K562 (cell line): ENCODE data around the gene HYAL1. TPM values are rescaled to one million over a fixed set of nuclear protein-coding genes. Genes with fewer than 3 reads are reported as not detected.
"Not testable (repeated sequence)": the region's sequence is repeated elsewhere in the genome, so short reads cannot be mapped to it uniquely, and the experiment has no call there.

Source experiments
- ATAC-seq: fragments of 200-7000 bp; cut with Tn5 transposase; 3 replicates; pipeline ENCODE4 v1.9.1; 2020; ENCODE audit warnings: moderate library complexity
- BruUV-seq: library from RNA; stranded (reverse); fragments of 400-500 nt; replicated peaks from 2 replicates; lab custom pipeline; 2021; lab: Mats Ljungman, UMichigan
- CTCF ChIA-PET: fragments of 300-600 bp; formaldehyde crosslinking; extraction: SDS; loops from one replicate; lab custom pipeline; 2021; ENCODE audit warnings: low intra/inter-chr PET ratio; lab: Yijun Ruan, JAX
- POLR2A ChIA-PET: fragments of 300-600, 350-650 bp; sonication (Branson Sonifier 250); formaldehyde crosslinking; extraction: SDS; loops from one replicate; lab custom pipeline; 2021; ENCODE audit warnings: antibody characterized with exemption, inconsistent platforms; lab: Yijun Ruan, JAX
- DNase-seq, 4 experiments: peaks; one replicate each; pipeline versions ENCODE4 v3.0.0 to v3.0.0-alpha.2; 2011 to 2018; ENCODE audit warnings: low spot score in 3 of 4, mixed read lengths in 3 of 4; ENCODE audit errors: extremely low read depth in 1 of 4
- FAIRE-seq: peaks from 2 replicates; lab custom pipeline; 2011; peaks lifted over from hg19 to GRCh38; lab: Jason Lieb, UNC
- H2AFZ ChIP-seq: 2 replicates; pipeline ENCODE4 v1.6.0; 2011; ENCODE audit warnings: low read depth, low read length, control low read depth, inconsistent platforms
- H3K27ac ChIP-seq: fragments of 200-600 bp; 3 replicates; pipeline ENCODE4 v1.8.0; 2011; ENCODE audit warnings: low read depth, mild to moderate bottlenecking, control low read depth, inconsistent platforms, low read length, moderate library complexity, mixed read lengths; ENCODE audit errors: extremely low read depth
- H3K27me3 ChIP-seq, 2 experiments: fragments of 300-600 bp in 1 of 2; 2 replicates in 1 of 2; 3 replicates in 1 of 2; pipeline versions ENCODE4 v1.6.0 to v1.8.0; 2011; ENCODE audit warnings: inconsistent platforms in 2 of 2, low read length in 2 of 2, mild to moderate bottlenecking in 1 of 2, mixed read lengths in 1 of 2, moderate library complexity in 1 of 2; ENCODE audit not compliant: control insufficient read depth in 2 of 2, insufficient read depth in 2 of 2
- H3K36me3 ChIP-seq: fragments of 300-600 bp; 3 replicates; pipeline ENCODE4 v1.8.0; 2011; ENCODE audit warnings: mild to moderate bottlenecking, low read length, inconsistent platforms; ENCODE audit not compliant: control insufficient read depth, insufficient read depth
- H3K4me1 ChIP-seq, 2 experiments: fragments of 200-600 bp in 1 of 2; replicated peaks in 1 of 2; 2 replicates in 1 of 2; 3 replicates in 1 of 2; pipeline versions ENCODE4 v1.5.1 to v1.8.0; 2011; ENCODE audit warnings: inconsistent platforms in 2 of 2, low read length in 2 of 2, mild to moderate bottlenecking in 1 of 2, mixed read lengths in 1 of 2, moderate library complexity in 1 of 2; ENCODE audit not compliant: control insufficient read depth in 2 of 2, insufficient read depth in 2 of 2
- H3K4me2 ChIP-seq: 2 replicates; pipeline ENCODE4 v1.6.1; 2011; ENCODE audit warnings: low read length, control low read depth, inconsistent platforms, mixed read lengths; ENCODE audit not compliant: insufficient read depth
- H3K4me3 ChIP-seq: fragments of 200-600 bp; sonication (generic), shearing (Covaris generic); 2 replicates; pipeline ENCODE4 v1.5.1; 2016; ENCODE audit warnings: control low read depth, inconsistent platforms
- H3K79me2 ChIP-seq: fragments of 200-600 bp; 3 replicates; pipeline ENCODE4 v1.8.0; 2011; ENCODE audit warnings: low read length, inconsistent platforms; ENCODE audit not compliant: control insufficient read depth, insufficient read depth
- H3K9ac ChIP-seq, 2 experiments: 2 replicates each; pipeline versions ENCODE4 v1.6.0 to v1.6.1; 2011; ENCODE audit warnings: low read depth in 2 of 2, low read length in 2 of 2, control low read depth in 1 of 2, inconsistent platforms in 1 of 2, mild to moderate bottlenecking in 1 of 2, mixed read lengths in 1 of 2; ENCODE audit not compliant: insufficient read depth in 1 of 2
- H3K9me1 ChIP-seq: one replicate; pipeline ENCODE4 v1.6.0; 2011; ENCODE audit warnings: inconsistent platforms, mild to moderate bottlenecking, low read length, moderate library complexity; ENCODE audit not compliant: control insufficient read depth, insufficient read depth
- H3K9me3 ChIP-seq: replicated peaks from 2 replicates; pipeline ENCODE4 v1.5.1; 2011; ENCODE audit warnings: low read depth, low read length, inconsistent platforms; ENCODE audit not compliant: control insufficient read depth, insufficient read depth
- H4K20me1 ChIP-seq: replicated peaks from 2 replicates; pipeline ENCODE4 v1.6.1; 2011; ENCODE audit warnings: low read length, inconsistent platforms, mixed read lengths; ENCODE audit not compliant: control insufficient read depth, insufficient read depth
- BRD4 ChIP-seq: fragments of 200-600 bp; sonication (generic); IDR thresholded peaks from 2 replicates; pipeline ENCODE4 v1.6.1; 2017; ENCODE audit warnings: inconsistent platforms
- CHAMP1 ChIP-seq: fragments of 450-650 bp; IDR thresholded peaks from 2 replicates; pipeline ENCODE4 v1.6.1; 2016; ENCODE audit warnings: mild to moderate bottlenecking
- JUND ChIP-seq, 2 experiments: IDR thresholded peaks; 2 replicates in 1 of 2; 3 replicates in 1 of 2; pipeline ENCODE4 v1.6.1; 2011; ENCODE audit warnings: borderline replicate concordance in 2 of 2, low read depth in 2 of 2, low read length in 2 of 2, improper control_type of control experiment in 1 of 2, missing biosample characterization in 1 of 2, missing genetic modification characterization in 1 of 2, missing genetic modification reagents in 1 of 2
- MCM5 ChIP-seq: fragments of 450-650 bp; IDR thresholded peaks from 2 replicates; pipeline ENCODE4 v1.6.1; 2016; ENCODE audit warnings: low read depth
- PHB ChIP-seq: fragments of 250-450 bp; sonication (Bioruptor Pico); IDR thresholded peaks from 2 replicates; pipeline ENCODE4 v1.5.0; 2021
- TEAD2 ChIP-seq: fragments of 450-650 bp; IDR thresholded peaks from 2 replicates; pipeline ENCODE4 v1.6.1; 2016; ENCODE audit warnings: missing genetic modification characterization, control low read depth, missing compliant biosample characterization
- ZNF121 ChIP-seq: sonication (generic); formaldehyde crosslinking; conservative IDR thresholded peaks from 2 replicates; pipeline ENCODE4 v1.8.0; 2022; ENCODE audit warnings: missing genetic modification reagents
- ZNF511 ChIP-seq: sonication (generic); formaldehyde crosslinking; IDR thresholded peaks from 2 replicates; pipeline ENCODE4 v1.8.0; 2022; ENCODE audit warnings: mild to moderate bottlenecking, missing genetic modification reagents
- ZNF785 ChIP-seq: fragments of 250-450 bp; sonication (Bioruptor Pico); IDR thresholded peaks from 2 replicates; pipeline ENCODE4 v1.4.0; 2020; ENCODE audit warnings: mild to moderate bottlenecking
- WGBS: fragments of 100-300 bp; shearing (Covaris generic); methylation state at CpG from one replicate; pipeline ENCODE4 v1.1.6; 2016; ENCODE audit warnings: low coverage, mixed read lengths; ENCODE audit not compliant: insufficient coverage; ENCODE audit errors: missing lambda C conversion rate; 5-methylcytosine and 5-hydroxymethylcytosine counted together
- in situ Hi-C: fragments of 300-500 bp; cut with MboI; formaldehyde crosslinking; loops from 4 replicates; pipeline ENCODE4 v1.15.0; 2018; ENCODE audit warnings: inconsistent platforms, mixed read lengths
- intact Hi-C: fragments of 100-400 bp; cut with micrococcal nuclease; formaldehyde crosslinking; loops from 2 replicates; pipeline ENCODE4 v1.14.2; 2022
- polyA plus RNA-seq, 8 experiments: library from polyadenylated mRNA; depleted of rRNA in 4 of 8; stranded (reverse) in 5 of 8; unstranded in 3 of 8; fragments of >200 nt; fragmentation: Nextera tagmentation in 2 of 8; fragmentation: Illumina TruSeq in 1 of 8; extraction: Ambion mirVana in 2 of 8; extraction: Trizol in 1 of 8; gene quantifications; 2 replicates each; pipeline versions ENCODE4 v1.2.1 to v1.2.3, GENCODE V29; 2011 to 2014; ENCODE audit warnings: inconsistent platforms in 1 of 8, missing spikeins in 1 of 8
- total RNA-seq, 7 experiments: library from RNA; depleted of rRNA in 6 of 7; stranded (reverse); fragments of >200 nt in 6 of 7; fragmentation: Illumina TruSeq in 2 of 7; extraction: Trizol in 2 of 7; gene quantifications; 2 replicates each; pipeline versions ENCODE4 v1.2.1 to v1.2.3, GENCODE V29; 2011 to 2021; ENCODE audit warnings: low replicate concordance in 1 of 7

HYAL1 gene
- total and polyA plus RNA-seq, 9 of the 15 experiments (the other 6 are each of a cell fraction or from before 2014, with no cell fraction given): 1.4 to 8.5 (median 4.7) TPM

GRCh38 chr3:50262200-50262599 is 41.2 kb downstream of the HYAL1 start:
- H3K9me3 ChIP-seq, H3K9ac ChIP-seq, H3K4me3 ChIP-seq, H3K27ac ChIP-seq, FAIRE-seq, H3K36me3 ChIP-seq, H3K9me1 ChIP-seq, H3K79me2 ChIP-seq, H4K20me1 ChIP-seq, ATAC-seq, intact Hi-C loops, H3K27me3 ChIP-seq, BruUV-seq, H2AFZ ChIP-seq, H3K4me2 ChIP-seq, in situ Hi-C loops, DNase-seq, CTCF ChIA-PET: not testable (repeated sequence)
- POLR2A ChIA-PET: interaction anchor here (0.9 to 1.4 kb wide), 3 partner anchors 15 to 58 kb away, joined by 3 to 4 read pairs (median 3); no protein-coding TSS in a partner anchor
- peaks cover 6 to 44% of the 10 kb centered on the region in 2 experiments; a peak in 4 of 5 replicates for H3K4me1 ChIP-seq
- TF ChIP-seq ZNF121 (CRISPR knock-in tag): peak; percentile 78
- WGBS: 82% methylated on average over 4 of the region's 4 CpGs

GRCh38 chr3:50261505-50261904 is 41.9 kb downstream of the HYAL1 start:
- peaks cover 4% of the 10 kb centered on the region; the same call in 1 of the 2 replicates for H3K9me3 ChIP-seq
- ChIA-PET POLR2A (interaction anchor here (0.6 to 1.4 kb wide), 7 partner anchors 14 to 538 kb away, joined by 3 to 5 read pairs (median 4); partner anchors contain the start of gene GMPPB), CTCF (interaction anchor here (1.4 kb wide), 1 partner anchor 11 kb away, joined by 7 read pairs; no protein-coding TSS in a partner anchor)
- no peaks in the 10 kb centered on the region for H4K20me1 ChIP-seq
- peaks cover 17% of the 10 kb centered on the region; the same call in 2 of the 3 replicates for H3K36me3 ChIP-seq
- intact Hi-C loops (no loop called here), in situ Hi-C loops (no loop called here)
- no peak for FAIRE-seq
- no CpG with 5 or more reads among the region's 2 CpGs for WGBS
- H3K4me1 ChIP-seq: peaks cover 6 to 39% of the 10 kb centered on the region in 2 experiments; a peak in 4 of 5 replicates
- no TSS peak for BruUV-seq
- peaks cover 3% of the 10 kb centered on the region; the same call in 1 of the 3 replicates for H3K79me2 ChIP-seq
- no peaks in the 10 kb centered on the region for H3K9me1 ChIP-seq
- no peak overlapping the region for H3K27ac ChIP-seq
- DNase-seq: no peak
- no peaks in the 10 kb centered on the region for H3K27me3 ChIP-seq
- ATAC-seq: no peak
- H3K9ac ChIP-seq: no peak overlapping the region
- H3K4me3 ChIP-seq: no peak overlapping the region
- H3K4me2 ChIP-seq: no peak overlapping the region
- H2AFZ ChIP-seq: no peak overlapping the region
- TF ChIP-seq ZNF511 (CRISPR knock-in tag) (no peak), JUND (IDR thresholded peaks at IDR 0.05; ENCODE audit: borderline replicate concordance, low read depth, low read length) (no peak), JUND (tag; IDR thresholded peaks at IDR 0.05; ENCODE audit: borderline replicate concordance, low read depth, low read length) (no peak), MCM5 (no peak), TEAD2 (tag) (no peak), BRD4 (no peak), CHAMP1 (no peak), PHB (CRISPR knock-in tag) (no peak), ZNF785 (no peak)
